GM12878 (cell line): ENCODE measurements around the gene SPTBN1. TPM values are rescaled to one million over a fixed set of nuclear protein-coding genes. Genes with fewer than 3 reads are reported as not detected.
A peak's percentile ranks its signal among the peaks of the same experiment; 100 is the strongest.

Experiments used
- ATAC-seq: fragments of 200-7000 bp; cut with Tn5 transposase; 3 replicates; pipeline ENCODE4 v1.9.1; 2020; ENCODE audit warnings: mild to moderate bottlenecking, moderate library complexity
- BruUV-seq: library from RNA; stranded (reverse); fragments of 400-500 nt; replicated peaks from 2 replicates; lab custom pipeline; 2021; lab: Mats Ljungman, UMichigan
- CTCF ChIA-PET: fragments of 300-600 bp; sonication (Branson Sonifier 250); formaldehyde crosslinking; extraction: SDS; loops from one replicate; lab custom pipeline; 2021; ENCODE audit warnings: inconsistent platforms; lab: Yijun Ruan, JAX
- POLR2A ChIA-PET: fragments of 350-600 bp; formaldehyde crosslinking; extraction: SDS; loops from one replicate; lab custom pipeline; 2021; ENCODE audit warnings: inconsistent platforms; lab: Charles Lee
- RAD21 ChIA-PET: fragments of 300-600 bp; sonication (Branson Sonifier 250); formaldehyde crosslinking; loops from one replicate; lab custom pipeline; 2023; ENCODE audit warnings: antibody characterized with exemption; ENCODE audit not compliant: unreplicated experiment; lab: Charles Lee
- SMC1A ChIA-PET: fragments of 300-600 bp; sonication (Branson Sonifier 250); formaldehyde crosslinking; loops from one replicate; lab custom pipeline; 2023; ENCODE audit not compliant: unreplicated experiment, uncharacterized antibody; lab: Charles Lee
- DNase-seq: peaks from one replicate; pipeline ENCODE4 v3.0.0-alpha.2; 2011; ENCODE audit warnings: low read depth, low spot score
- FAIRE-seq: peaks from 3 replicates; lab custom pipeline; 2011; peaks lifted over from hg19 to GRCh38; lab: Jason Lieb, UNC
- H2AFZ ChIP-seq: 2 replicates; pipeline ENCODE4 v1.6.0; 2011; ENCODE audit warnings: low read depth, low read length, control low read depth; ENCODE audit not compliant: control insufficient read depth
- H3K27ac ChIP-seq: 2 replicates; pipeline ENCODE4 v1.5.1; 2011; ENCODE audit warnings: control low read depth; ENCODE audit not compliant: control insufficient read depth, insufficient read depth
- H3K27me3 ChIP-seq, 2 experiments: replicated peaks in 1 of 2; 2 replicates each; pipeline versions ENCODE4 v1.6.0 to v1.6.1; 2011; ENCODE audit warnings: low read length in 1 of 2; ENCODE audit not compliant: control insufficient read depth in 2 of 2, insufficient read depth in 2 of 2
- H3K36me3 ChIP-seq, 2 experiments: 2 replicates each; pipeline ENCODE4 v1.5.1; 2011; ENCODE audit warnings: low read length in 1 of 2; ENCODE audit not compliant: control insufficient read depth in 2 of 2, insufficient read depth in 2 of 2
- H3K4me1 ChIP-seq: 2 replicates; pipeline ENCODE4 v1.6.1; 2011; ENCODE audit warnings: mild to moderate bottlenecking, low read length, moderate library complexity, mixed read lengths; ENCODE audit not compliant: control insufficient read depth, insufficient read depth
- H3K4me2 ChIP-seq: 2 replicates; pipeline ENCODE4 v1.6.0; 2011; ENCODE audit warnings: control low read depth; ENCODE audit not compliant: control insufficient read depth, insufficient read depth
- H3K4me3 ChIP-seq: fragments of 200-600 bp; sonication (generic); 2 replicates; pipeline ENCODE4 v1.5.1; 2016
- H3K79me2 ChIP-seq: 2 replicates; pipeline ENCODE4 v1.6.0; 2011; ENCODE audit warnings: low read length; ENCODE audit not compliant: control insufficient read depth, insufficient read depth
- H3K9ac ChIP-seq: 2 replicates; pipeline ENCODE4 v1.8.0; 2011; ENCODE audit warnings: low read length, control low read depth, mixed read lengths; ENCODE audit not compliant: control insufficient read depth, insufficient read depth
- H3K9me3 ChIP-seq: replicated peaks from 3 replicates; pipeline ENCODE4 v1.5.1; 2011; ENCODE audit warnings: mild to moderate bottlenecking, low read length; ENCODE audit not compliant: control insufficient read depth, insufficient read depth
- H4K20me1 ChIP-seq: 2 replicates; pipeline ENCODE4 v1.6.0; 2011; ENCODE audit not compliant: control insufficient read depth, insufficient read depth
- BMI1 ChIP-seq: fragments of 450-650 bp; IDR thresholded peaks from 2 replicates; pipeline ENCODE4 v1.6.1; 2016; ENCODE audit warnings: mild to moderate bottlenecking, moderate library complexity, borderline replicate concordance
- EP300 ChIP-seq, 2 experiments: fragments of 150-350 bp in 1 of 2; IDR thresholded peaks; 2 replicates each; pipeline ENCODE4 v1.6.1; 2011 to 2012; ENCODE audit warnings: low read depth in 2 of 2, low read length in 2 of 2, borderline replicate concordance in 1 of 2, improper control_type of control experiment in 1 of 2, inconsistent platforms in 1 of 2; ENCODE audit not compliant: control insufficient read depth in 1 of 2
- HDAC2 ChIP-seq: fragments of 200-600 bp; sonication (generic); IDR thresholded peaks from 2 replicates; pipeline ENCODE4 v1.6.1; 2017
- IKZF2 ChIP-seq, 2 experiments: fragments of 450-650 bp; IDR thresholded peaks; 2 replicates each; pipeline ENCODE4 v1.6.1; 2017; ENCODE audit warnings: mild to moderate bottlenecking in 2 of 2, moderate library complexity in 2 of 2
- JUNB ChIP-seq: IDR thresholded peaks from 2 replicates; pipeline ENCODE4 v1.6.1; 2016; ENCODE audit warnings: antibody characterized with exemption, mild to moderate bottlenecking
- MEF2B ChIP-seq: fragments of 450-650 bp; IDR thresholded peaks from 2 replicates; pipeline ENCODE4 v1.6.1; 2018; ENCODE audit warnings: mild to moderate bottlenecking, moderate library complexity; ENCODE audit not compliant: partially characterized antibody, poor library complexity, severe bottlenecking
- POLR2A ChIP-seq: IDR thresholded peaks from 2 replicates; pipeline ENCODE4 v1.6.1; 2011; ENCODE audit warnings: low read depth, mild to moderate bottlenecking, low read length
- RAD21 ChIP-seq: IDR thresholded peaks from 2 replicates; pipeline ENCODE4 v1.6.1; 2011; ENCODE audit warnings: mild to moderate bottlenecking, low read depth, low read length, moderate library complexity; ENCODE audit not compliant: insufficient read depth
- RBBP5 ChIP-seq: fragments of 200-600 bp; sonication (generic); conservative IDR thresholded peaks from 2 replicates; pipeline ENCODE4 v1.6.1; 2016
- SMAD1 ChIP-seq: fragments of 450-650 bp; IDR thresholded peaks from 2 replicates; pipeline ENCODE4 v1.6.1; 2018; ENCODE audit warnings: mild to moderate bottlenecking, low read depth; ENCODE audit not compliant: partially characterized antibody
- SMARCA5 ChIP-seq: fragments of 450-650 bp; IDR thresholded peaks from 2 replicates; pipeline ENCODE4 v1.6.1; 2017; ENCODE audit warnings: mild to moderate bottlenecking
- SP1 ChIP-seq: IDR thresholded peaks from one replicate; pipeline ENCODE4 v1.6.1; 2011; ENCODE audit warnings: low read depth, low read length
- WGBS: methylation state at CpG from one replicate; pipeline ENCODE4 v1.1.6; 2016; ENCODE audit warnings: low lambda C conversion rate; ENCODE audit not compliant: insufficient replicate concordance, insufficient coverage; ENCODE audit errors: missing lambda C conversion rate; 5-methylcytosine and 5-hydroxymethylcytosine counted together
- in situ Hi-C: fragments of 300-500 bp; cut with MboI; formaldehyde crosslinking; loops from 9 replicates; pipeline ENCODE4 v1.14.3; 2018; ENCODE audit warnings: mixed read lengths
- intact Hi-C: fragments of 100-400 bp; cut with micrococcal nuclease; formaldehyde crosslinking; loops from one replicate; pipeline ENCODE4 v1.14.2; 2022; ENCODE audit not compliant: unreplicated experiment
- polyA plus RNA-seq, 11 experiments: library from polyadenylated mRNA; depleted of rRNA in 4 of 11; unstranded in 6 of 11; stranded (reverse) in 5 of 11; fragments of >200 nt; fragmentation: Nextera tagmentation in 4 of 11; fragmentation: Illumina TruSeq in 1 of 11; extraction: Ambion mirVana in 4 of 11; extraction: Trizol in 1 of 11; gene quantifications; 1 replicate in 1 of 11; 2 replicates in 10 of 11; pipeline versions ENCODE4 v1.2.1 to v1.2.3, GENCODE V29; 2011 to 2016; ENCODE audit warnings: inconsistent platforms in 2 of 11, missing spikeins in 2 of 11, low read depth in 1 of 11
- total RNA-seq, 4 experiments: library from RNA; depleted of rRNA in 3 of 4; stranded (reverse); fragments of >200 nt in 3 of 4; fragmentation: Illumina TruSeq in 1 of 4; extraction: Trizol in 1 of 4; gene quantifications; 2 replicates each; pipeline versions ENCODE4 v1.2.1 to v1.2.3, GENCODE V29; 2013 to 2021
- TF ChIP-seq, protein P1 (sequence below): fragments of 150-350 bp; IDR thresholded peaks from 2 replicates; pipeline ENCODE4 v1.6.1; 2014; ENCODE audit warnings: mild to moderate bottlenecking, low read depth, low read length
- TF ChIP-seq, protein P2 (sequence below): fragments of 450-650 bp; IDR thresholded peaks from 2 replicates; pipeline ENCODE4 v1.6.1; 2018; ENCODE audit warnings: mild to moderate bottlenecking, low read depth, moderate library complexity; ENCODE audit not compliant: partially characterized antibody
- TF ChIP-seq, protein P3 (sequence below): fragments of 450-650 bp; IDR thresholded peaks from 2 replicates; pipeline ENCODE4 v1.6.1; 2017; ENCODE audit warnings: mild to moderate bottlenecking, moderate library complexity

Gene SPTBN1
- total and polyA plus RNA-seq, 10 of the 15 experiments (the other 5 are each of a cell fraction or from before 2014, with no cell fraction given) = 20.6 to 154 (median 76.7) TPM

DNA sequence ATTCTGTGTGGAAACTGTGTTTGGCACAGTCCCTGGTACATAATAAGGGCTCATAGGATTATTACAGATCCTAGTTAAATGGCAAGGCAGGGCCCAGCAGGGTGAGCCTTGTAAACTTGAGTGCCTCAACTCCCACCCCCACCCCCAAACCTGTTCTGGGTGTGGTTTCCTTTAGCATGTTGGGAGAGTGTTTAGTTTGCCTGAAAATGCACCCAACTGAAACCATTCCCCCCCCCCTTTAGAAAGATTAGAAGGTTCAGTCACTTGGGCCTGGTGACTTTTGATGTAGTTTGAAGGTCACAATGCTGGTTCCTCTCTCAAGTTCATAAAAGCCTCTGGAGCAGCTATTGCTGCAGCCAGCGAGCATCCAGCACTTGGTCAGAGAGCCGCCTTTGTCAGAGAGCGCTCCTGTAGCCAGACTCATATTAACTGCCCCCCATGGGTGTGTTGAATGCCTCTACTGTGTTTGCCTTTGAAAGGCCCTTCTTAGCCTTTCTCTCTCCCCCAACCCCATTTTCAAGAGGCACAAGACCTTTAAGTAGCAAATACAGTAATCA, 113.7 kb downstream of the SPTBN1 start:
- H3K9ac ChIP-seq = peak overlapping the region; percentile 80
- H3K9me3 ChIP-seq = no peaks in the 10 kb centered on the region
- FAIRE-seq = no peak
- DNase-seq = peak; percentile 84
- H3K4me2 ChIP-seq = peak overlapping the region; percentile 97
- CTCF ChIA-PET = interaction anchor here (1.2 to 8.4 kb wide), 6 partner anchors 9 to 110 kb away, joined by 3 to 79 read pairs (median 6); no protein-coding TSS in a partner anchor
- peaks cover 65% of the 10 kb centered on the region for H3K4me1 ChIP-seq
- H3K4me3 ChIP-seq = peak overlapping the region; percentile 49
- no peaks in the 10 kb centered on the region for H4K20me1 ChIP-seq
- no peaks in the 10 kb centered on the region for H3K27me3 ChIP-seq
- intact Hi-C loops (loop anchor here (2.0 to 10.0 kb wide), 5 partner anchors 47 to 1045 kb away; partner anchors contain the start of gene PPP4R3B), in situ Hi-C loops (no loop called here)
- H3K36me3 ChIP-seq = peaks cover 0 to 2% of the 10 kb centered on the region in 2 experiments; a peak in 2 of 4 replicates
- H3K27ac ChIP-seq = peak overlapping the region; percentile 100
- ATAC-seq = peak; percentile 32
- H2AFZ ChIP-seq = no peak overlapping the region
- POLR2A ChIA-PET = interaction anchor here (0.5 to 18.4 kb wide), 9 partner anchors 9 to 67 kb away, joined by 3 to 504 read pairs (median 5); no protein-coding TSS in a partner anchor
- H3K79me2 ChIP-seq = peaks cover 99% of the 10 kb centered on the region
- SMC1A ChIA-PET = interaction anchor here (0.9 to 21.8 kb wide), 14 partner anchors 6 to 135 kb away, joined by 3 to 569 read pairs (median 6); no protein-coding TSS in a partner anchor
- RAD21 ChIA-PET = interaction anchor here (0.8 to 10.5 kb wide), 10 partner anchors 10 to 108 kb away, joined by 3 to 195 read pairs (median 6); no protein-coding TSS in a partner anchor
- BruUV-seq = no TSS peak
- 45% methylated on average over 3 of the region's 3 CpGs for WGBS
- TF ChIP-seq SP1 (peak; percentile 24), SMAD1 (peak; percentile 86), BMI1 (no peak), HDAC2 (no peak), POLR2A (peak; percentile 63; the same call in 1 of the 2 replicates), SMARCA5 (no peak), MEF2B (peak; percentile 65), EP300 (IDR thresholded peaks at IDR 0.05; ENCODE audit: borderline replicate concordance in 1 of 2, control insufficient read depth in 1 of 2, low read depth in 2 of 2, low read length in 2 of 2) (peak; percentile 30 to 70; a peak in 2 of 4 replicates), RBBP5 (no peak), IKZF2 (IDR thresholded peaks at IDR 0.05) (peak; percentile 57 to 74), RAD21 (peak; percentile 15; the same call in 1 of the 2 replicates), JUNB (peak; percentile 8; the same call in 1 of the 2 replicates)
- TF ChIP-seq, protein P1, sequence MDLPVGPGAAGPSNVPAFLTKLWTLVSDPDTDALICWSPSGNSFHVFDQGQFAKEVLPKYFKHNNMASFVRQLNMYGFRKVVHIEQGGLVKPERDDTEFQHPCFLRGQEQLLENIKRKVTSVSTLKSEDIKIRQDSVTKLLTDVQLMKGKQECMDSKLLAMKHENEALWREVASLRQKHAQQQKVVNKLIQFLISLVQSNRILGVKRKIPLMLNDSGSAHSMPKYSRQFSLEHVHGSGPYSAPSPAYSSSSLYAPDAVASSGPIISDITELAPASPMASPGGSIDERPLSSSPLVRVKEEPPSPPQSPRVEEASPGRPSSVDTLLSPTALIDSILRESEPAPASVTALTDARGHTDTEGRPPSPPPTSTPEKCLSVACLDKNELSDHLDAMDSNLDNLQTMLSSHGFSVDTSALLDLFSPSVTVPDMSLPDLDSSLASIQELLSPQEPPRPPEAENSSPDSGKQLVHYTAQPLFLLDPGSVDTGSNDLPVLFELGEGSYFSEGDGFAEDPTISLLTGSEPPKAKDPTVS = no peak
- TF ChIP-seq, protein P2, sequence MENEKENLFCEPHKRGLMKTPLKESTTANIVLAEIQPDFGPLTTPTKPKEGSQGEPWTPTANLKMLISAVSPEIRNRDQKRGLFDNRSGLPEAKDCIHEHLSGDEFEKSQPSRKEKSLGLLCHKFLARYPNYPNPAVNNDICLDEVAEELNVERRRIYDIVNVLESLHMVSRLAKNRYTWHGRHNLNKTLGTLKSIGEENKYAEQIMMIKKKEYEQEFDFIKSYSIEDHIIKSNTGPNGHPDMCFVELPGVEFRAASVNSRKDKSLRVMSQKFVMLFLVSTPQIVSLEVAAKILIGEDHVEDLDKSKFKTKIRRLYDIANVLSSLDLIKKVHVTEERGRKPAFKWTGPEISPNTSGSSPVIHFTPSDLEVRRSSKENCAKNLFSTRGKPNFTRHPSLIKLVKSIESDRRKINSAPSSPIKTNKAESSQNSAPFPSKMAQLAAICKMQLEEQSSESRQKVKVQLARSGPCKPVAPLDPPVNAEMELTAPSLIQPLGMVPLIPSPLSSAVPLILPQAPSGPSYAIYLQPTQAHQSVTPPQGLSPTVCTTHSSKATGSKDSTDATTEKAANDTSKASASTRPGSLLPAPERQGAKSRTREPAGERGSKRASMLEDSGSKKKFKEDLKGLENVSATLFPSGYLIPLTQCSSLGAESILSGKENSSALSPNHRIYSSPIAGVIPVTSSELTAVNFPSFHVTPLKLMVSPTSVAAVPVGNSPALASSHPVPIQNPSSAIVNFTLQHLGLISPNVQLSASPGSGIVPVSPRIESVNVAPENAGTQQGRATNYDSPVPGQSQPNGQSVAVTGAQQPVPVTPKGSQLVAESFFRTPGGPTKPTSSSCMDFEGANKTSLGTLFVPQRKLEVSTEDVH = no peak
- TF ChIP-seq, protein P3, sequence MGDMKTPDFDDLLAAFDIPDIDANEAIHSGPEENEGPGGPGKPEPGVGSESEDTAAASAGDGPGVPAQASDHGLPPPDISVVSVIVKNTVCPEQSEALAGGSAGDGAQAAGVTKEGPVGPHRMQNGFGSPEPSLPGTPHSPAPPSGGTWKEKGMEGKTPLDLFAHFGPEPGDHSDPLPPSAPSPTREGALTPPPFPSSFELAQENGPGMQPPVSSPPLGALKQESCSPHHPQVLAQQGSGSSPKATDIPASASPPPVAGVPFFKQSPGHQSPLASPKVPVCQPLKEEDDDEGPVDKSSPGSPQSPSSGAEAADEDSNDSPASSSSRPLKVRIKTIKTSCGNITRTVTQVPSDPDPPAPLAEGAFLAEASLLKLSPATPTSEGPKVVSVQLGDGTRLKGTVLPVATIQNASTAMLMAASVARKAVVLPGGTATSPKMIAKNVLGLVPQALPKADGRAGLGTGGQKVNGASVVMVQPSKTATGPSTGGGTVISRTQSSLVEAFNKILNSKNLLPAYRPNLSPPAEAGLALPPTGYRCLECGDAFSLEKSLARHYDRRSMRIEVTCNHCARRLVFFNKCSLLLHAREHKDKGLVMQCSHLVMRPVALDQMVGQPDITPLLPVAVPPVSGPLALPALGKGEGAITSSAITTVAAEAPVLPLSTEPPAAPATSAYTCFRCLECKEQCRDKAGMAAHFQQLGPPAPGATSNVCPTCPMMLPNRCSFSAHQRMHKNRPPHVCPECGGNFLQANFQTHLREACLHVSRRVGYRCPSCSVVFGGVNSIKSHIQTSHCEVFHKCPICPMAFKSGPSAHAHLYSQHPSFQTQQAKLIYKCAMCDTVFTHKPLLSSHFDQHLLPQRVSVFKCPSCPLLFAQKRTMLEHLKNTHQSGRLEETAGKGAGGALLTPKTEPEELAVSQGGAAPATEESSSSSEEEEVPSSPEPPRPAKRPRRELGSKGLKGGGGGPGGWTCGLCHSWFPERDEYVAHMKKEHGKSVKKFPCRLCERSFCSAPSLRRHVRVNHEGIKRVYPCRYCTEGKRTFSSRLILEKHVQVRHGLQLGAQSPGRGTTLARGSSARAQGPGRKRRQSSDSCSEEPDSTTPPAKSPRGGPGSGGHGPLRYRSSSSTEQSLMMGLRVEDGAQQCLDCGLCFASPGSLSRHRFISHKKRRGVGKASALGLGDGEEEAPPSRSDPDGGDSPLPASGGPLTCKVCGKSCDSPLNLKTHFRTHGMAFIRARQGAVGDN = peak; percentile 95
